ENCODE results near the gene CYP20A1. TPM values are rescaled to one million over a fixed set of nuclear protein-coding genes. Genes with fewer than 3 reads are reported as not detected.
"Not testable (repeated sequence)": the region's sequence is repeated elsewhere in the genome, so short reads cannot be mapped to it uniquely, and the experiment has no call there.

The CYP20A1 gene
- total RNA-seq, 1 experiment from 2014 or later, result 14.5 TPM

GRCh38 chr2:203341741-203342310, 103.0 kb downstream of the CYP20A1 start:
- H3K9me3 Mint-ChIP-seq (ENCODE audit: unreplicated experiment), result no peaks in the 10 kb centered on the region
- H3K27me3 Mint-ChIP-seq (ENCODE audit: insufficient read depth, unreplicated experiment), result no peaks in the 10 kb centered on the region
- BruUV-seq (replicated peaks), result no TSS peak
- intact Hi-C loops (cut with micrococcal nuclease), result no loop called here
- H3K27ac Mint-ChIP-seq (ENCODE audit: low read depth, unreplicated experiment), result peak overlapping the region; percentile 27
- peak; percentile 11 for DNase-seq (ENCODE audit: unreplicated experiment)
- H3K4me1 Mint-ChIP-seq (ENCODE audit: insufficient read depth, unreplicated experiment), result peaks cover 25% of the 10 kb centered on the region
- H3K36me3 Mint-ChIP-seq (ENCODE audit: insufficient read depth, unreplicated experiment), result peaks cover 11% of the 10 kb centered on the region
- ChIA-PET CTCF (interaction anchor here (0.9 to 1.4 kb wide), 2 partner anchors 8 to 43 kb away, joined by 3 read pairs; no protein-coding TSS in a partner anchor), POLR2A (interaction anchor here (0.6 to 1.8 kb wide), 2 partner anchors 13 to 15 kb away, joined by 3 to 17 read pairs; partner anchors contain the start of gene ABI2)
- no peak for TF ChIP-seq CTCF (IDR thresholded peaks at IDR 0.05; ENCODE audit: unreplicated experiment)
- peak overlapping the region; percentile 62 for H3K4me3 Mint-ChIP-seq (ENCODE audit: unreplicated experiment)

GRCh38 chr2:203342374-203342773, 103.6 kb downstream of the CYP20A1 start:
- Mint-ChIP-seq H3K4me1 (ENCODE audit: insufficient read depth, unreplicated experiment) (peaks cover 25% of the 10 kb centered on the region), H3K27ac (ENCODE audit: low read depth, unreplicated experiment) (peak overlapping the region; percentile 27), H3K36me3 (ENCODE audit: insufficient read depth, unreplicated experiment) (peaks cover 11% of the 10 kb centered on the region)
- H3K4me3 Mint-ChIP-seq (ENCODE audit: unreplicated experiment); DNase-seq (ENCODE audit: unreplicated experiment); H3K27me3 Mint-ChIP-seq (ENCODE audit: insufficient read depth, unreplicated experiment); BruUV-seq (replicated peaks); H3K9me3 Mint-ChIP-seq (ENCODE audit: unreplicated experiment); intact Hi-C loops (cut with micrococcal nuclease): not testable (repeated sequence)
- ChIA-PET CTCF (interaction anchor here (1.1 to 1.4 kb wide), 2 partner anchors 41 to 43 kb away, joined by 3 read pairs; no protein-coding TSS in a partner anchor), POLR2A (interaction anchor here (1.8 kb wide), 1 partner anchor 13 kb away, joined by 17 read pairs; the partner anchor contains the start of gene ABI2)

- ChIA-PET CTCF (interaction anchor here (1.5 kb wide), 1 partner anchor 16 kb away, joined by 4 read pairs; the partner anchor contains the start of gene ABI2), POLR2A (interaction anchor here (0.7 kb wide), 1 partner anchor 9 kb away, joined by 3 read pairs; no protein-coding TSS in a partner anchor)
- Mint-ChIP-seq H3K9me3 (ENCODE audit: unreplicated experiment) (no peaks in the 10 kb centered on the region), H3K36me3 (ENCODE audit: insufficient read depth, unreplicated experiment) (peaks cover 11% of the 10 kb centered on the region), H3K4me3 (ENCODE audit: unreplicated experiment) (no peak overlapping the region), H3K27ac (ENCODE audit: low read depth, unreplicated experiment) (no peak overlapping the region), H3K4me1 (ENCODE audit: insufficient read depth, unreplicated experiment) (peaks cover 16% of the 10 kb centered on the region), H3K27me3 (ENCODE audit: insufficient read depth, unreplicated experiment) (no peaks in the 10 kb centered on the region)
- no TSS peak for BruUV-seq (replicated peaks)
- DNase-seq (ENCODE audit: unreplicated experiment), result no peak
- intact Hi-C loops (cut with micrococcal nuclease), result no loop called here
- TF ChIP-seq CTCF (IDR thresholded peaks at IDR 0.05; ENCODE audit: unreplicated experiment), result no peak
Measured at GRCh38 chr2:203344667-203345066, 105.8 kb downstream of the CYP20A1 start.

GRCh38 chr2:203346612-203347011, 107.8 kb downstream of the CYP20A1 start:
- intact Hi-C loops (cut with micrococcal nuclease), result no loop called here
- ChIA-PET CTCF (interaction anchor here (0.6 kb wide), 1 partner anchor 1338 kb away, joined by 3 read pairs; no protein-coding TSS in a partner anchor), POLR2A (no interaction called here)
- no peak for TF ChIP-seq CTCF (IDR thresholded peaks at IDR 0.05; ENCODE audit: unreplicated experiment)
- no peak overlapping the region for H3K4me3 Mint-ChIP-seq (ENCODE audit: unreplicated experiment)
- H3K27ac Mint-ChIP-seq (ENCODE audit: low read depth, unreplicated experiment), result no peak overlapping the region
- BruUV-seq (replicated peaks), result no TSS peak
- peaks cover 17% of the 10 kb centered on the region for H3K36me3 Mint-ChIP-seq (ENCODE audit: insufficient read depth, unreplicated experiment)
- no peaks in the 10 kb centered on the region for H3K27me3 Mint-ChIP-seq (ENCODE audit: insufficient read depth, unreplicated experiment)
- DNase-seq (ENCODE audit: unreplicated experiment), result no peak
- H3K9me3 Mint-ChIP-seq (ENCODE audit: unreplicated experiment), result no peaks in the 10 kb centered on the region
- H3K4me1 Mint-ChIP-seq (ENCODE audit: insufficient read depth, unreplicated experiment), result no peaks in the 10 kb centered on the region

Data from MCF 10A (cell line).